NCI-H187 (cell line): ENCODE results near the gene PARP8.

Experiments
- DNase-seq, 2 experiments: peaks; one replicate each; lab custom pipeline; 2025; lab: John Stamatoyannopoulos, UW

PARP8 gene

DNA sequence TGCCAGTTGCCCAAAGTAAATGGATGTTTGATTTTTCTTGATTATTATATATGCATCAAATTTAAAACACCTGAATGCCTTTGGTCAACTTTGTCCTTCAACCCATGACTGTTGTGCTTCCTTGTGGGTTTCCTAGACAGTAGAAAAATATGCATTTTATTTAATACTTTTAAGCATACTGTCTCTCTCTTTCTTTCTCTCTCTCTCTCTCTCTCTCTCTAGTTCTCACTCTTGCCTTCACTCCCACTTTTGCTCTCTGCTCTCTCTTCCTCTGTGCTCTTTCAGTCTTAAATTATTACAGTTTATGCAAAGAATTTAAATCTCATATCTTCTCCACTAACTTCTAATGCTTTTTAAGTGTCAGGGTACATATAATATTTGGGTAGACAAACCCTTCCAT is 173.0 kb downstream of the PARP8 start:
- DNase-seq = no peak

- DNase-seq = no peak
Measured at GRCh38 chr5:50843091-50843490, 176.7 kb downstream of the PARP8 start.

DNA sequence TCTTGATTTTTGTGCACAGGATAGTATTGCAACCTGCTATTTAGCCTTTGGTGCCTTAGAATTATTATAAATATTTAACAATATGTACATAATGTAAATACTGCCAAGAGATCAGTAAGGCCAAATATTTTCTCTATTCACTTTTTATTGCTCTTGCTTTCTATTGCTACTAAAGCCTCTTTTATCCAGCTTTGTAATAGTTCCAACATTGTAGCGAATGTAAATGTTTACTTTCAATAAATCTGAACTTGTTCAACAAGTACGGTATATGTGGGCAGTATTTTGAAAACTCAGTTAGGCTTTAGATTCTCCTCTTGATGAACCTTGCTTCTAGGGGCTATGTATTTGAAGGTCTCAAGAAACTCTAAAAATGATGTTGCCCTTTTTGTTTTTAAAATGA is 179.8 kb downstream of the PARP8 start:
- no peak for DNase-seq

GRCh38 chr5:50849554-50849953 is 183.1 kb downstream of the PARP8 start:
- no peak for DNase-seq

DNA sequence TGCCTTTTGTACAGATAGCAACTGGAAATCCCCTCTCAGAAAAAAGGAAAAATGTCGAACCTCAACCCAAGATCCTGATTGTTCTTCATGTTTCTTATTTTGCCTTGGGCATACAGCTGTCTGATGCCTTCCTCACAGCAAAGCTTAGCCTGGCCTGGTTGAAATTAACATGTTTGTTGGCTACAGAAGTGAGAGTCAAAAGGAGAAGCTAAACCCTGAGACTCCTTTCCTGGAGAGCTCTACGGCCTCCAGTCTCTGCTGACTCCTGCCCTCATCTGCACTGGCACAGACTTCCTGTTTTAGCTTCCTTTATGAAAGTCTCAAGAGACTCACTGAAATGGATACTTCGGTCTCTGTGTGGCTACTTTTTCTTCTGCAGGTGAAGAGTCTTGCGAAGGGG is 186.7 kb downstream of the PARP8 start:
- no peak for DNase-seq

DNA sequence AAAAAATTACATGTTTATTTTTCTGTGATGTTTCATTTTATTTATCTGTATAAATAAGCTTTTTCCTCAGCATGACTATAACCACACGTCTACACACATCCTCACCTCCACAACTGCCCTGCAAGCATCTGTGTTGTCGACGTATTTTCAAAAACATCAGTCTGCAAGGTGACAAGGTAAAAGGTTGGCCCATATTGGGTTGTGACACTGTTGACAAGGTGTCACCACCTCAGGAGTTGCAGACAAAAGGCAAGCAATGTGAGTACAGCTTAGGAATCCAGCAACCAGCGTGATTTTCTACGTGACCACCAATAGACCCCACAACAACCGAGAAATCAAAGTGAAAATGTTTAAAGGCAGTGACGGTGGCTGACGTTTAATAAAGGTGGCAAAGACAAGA is 187.6 kb downstream of the PARP8 start:
- no peak for DNase-seq

- no peak for DNase-seq
Measured at GRCh38 chr5:50855001-50855400, 188.6 kb downstream of the PARP8 start.

- no peak for DNase-seq
Measured at GRCh38 chr5:50856401-50857119, 190.1 kb downstream of the PARP8 start.

- no peak for DNase-seq
Measured at GRCh38 chr5:50863534-50864170, 197.2 kb downstream of the PARP8 start.

- DNase-seq = no peak
Measured at GRCh38 chr5:50864466-50864865, 198.0 kb downstream of the PARP8 start.

GRCh38 chr5:50866415-50866814 is 200.0 kb downstream of the PARP8 start:
- DNase-seq = no peak

DNA sequence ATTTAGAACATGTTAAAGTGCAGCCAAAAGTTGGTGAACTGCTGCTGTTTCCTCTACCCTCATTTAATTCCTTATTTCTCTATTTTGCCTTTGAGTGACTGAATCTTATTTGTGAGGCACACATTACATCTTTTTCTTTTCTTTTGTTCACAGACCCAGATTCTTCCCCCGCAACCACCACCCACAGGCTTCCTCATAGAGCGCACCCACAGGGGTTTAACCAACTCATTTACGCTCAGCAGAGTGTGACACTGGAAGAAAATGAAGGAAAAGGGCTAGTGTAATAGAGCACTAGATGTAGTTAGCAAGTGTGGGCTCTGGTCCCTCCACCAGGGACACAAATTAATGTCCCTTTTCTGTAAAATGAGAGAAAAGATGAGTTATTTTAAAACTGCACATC is 200.7 kb downstream of the PARP8 start:
- DNase-seq = no peak

DNA sequence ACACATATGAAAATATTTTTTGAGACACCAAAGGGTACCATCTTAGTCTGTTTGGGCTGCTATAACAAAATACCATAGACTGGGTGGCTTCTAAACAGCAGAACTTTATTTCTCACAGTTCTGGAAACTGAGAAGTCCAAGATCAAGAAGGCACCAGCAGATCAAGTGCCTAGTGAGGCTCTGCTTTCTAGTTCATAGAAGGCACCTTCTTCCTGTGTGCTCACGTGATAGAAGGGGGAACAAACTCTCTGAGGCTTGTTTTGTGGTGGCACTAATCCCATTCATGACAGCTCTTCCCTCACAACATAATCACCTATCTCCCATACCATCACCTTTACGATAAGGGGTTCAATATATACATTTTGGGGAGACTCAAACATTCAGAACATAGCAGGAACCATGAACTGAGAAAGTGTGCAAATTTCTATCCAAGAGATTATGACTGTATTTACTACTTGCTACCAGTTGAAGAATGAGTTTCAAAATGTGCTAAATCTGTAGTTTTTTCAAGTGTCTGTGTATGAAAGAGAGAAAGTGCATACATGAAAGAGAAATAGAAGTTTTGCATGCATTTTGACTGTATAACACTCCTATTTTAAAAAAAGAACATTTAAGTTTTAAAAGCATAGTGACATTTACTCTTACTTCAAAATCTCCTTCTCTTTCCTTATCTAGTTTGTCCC is 207.3 kb downstream of the PARP8 start:
- DNase-seq = no peak

DNA sequence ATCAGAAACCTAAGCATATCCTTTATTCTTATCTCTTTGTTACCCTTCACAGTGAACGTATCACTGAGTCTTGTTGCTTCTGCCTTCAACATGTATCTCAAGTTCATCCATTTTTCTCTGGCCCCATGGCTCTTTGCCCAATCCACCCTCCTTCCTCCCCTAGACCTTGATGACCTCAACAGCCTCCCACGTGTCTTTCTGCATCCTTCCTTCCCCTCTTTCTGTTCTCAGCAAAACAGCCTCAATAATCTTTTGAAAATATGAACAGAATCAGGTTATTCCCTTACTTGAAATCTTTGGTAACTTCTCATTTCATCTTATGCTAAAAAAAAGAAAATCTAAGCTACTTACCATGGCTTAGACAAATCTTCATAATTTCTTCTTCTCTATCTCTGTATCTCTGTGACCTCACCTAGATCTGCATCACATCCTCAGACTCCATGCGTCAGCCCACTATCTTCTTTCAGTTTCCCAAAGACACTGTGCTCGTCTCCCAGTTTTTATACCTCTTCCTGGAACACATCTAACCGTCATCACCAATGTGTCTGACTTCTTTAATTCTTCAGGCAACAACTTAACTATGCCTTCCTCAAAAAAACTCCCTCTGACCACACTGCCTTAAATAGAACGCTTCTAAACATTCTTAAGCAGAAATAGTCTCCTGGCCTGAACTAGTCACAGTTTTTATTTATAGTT is 208.0 kb downstream of the PARP8 start:
- DNase-seq = no peak

DNA sequence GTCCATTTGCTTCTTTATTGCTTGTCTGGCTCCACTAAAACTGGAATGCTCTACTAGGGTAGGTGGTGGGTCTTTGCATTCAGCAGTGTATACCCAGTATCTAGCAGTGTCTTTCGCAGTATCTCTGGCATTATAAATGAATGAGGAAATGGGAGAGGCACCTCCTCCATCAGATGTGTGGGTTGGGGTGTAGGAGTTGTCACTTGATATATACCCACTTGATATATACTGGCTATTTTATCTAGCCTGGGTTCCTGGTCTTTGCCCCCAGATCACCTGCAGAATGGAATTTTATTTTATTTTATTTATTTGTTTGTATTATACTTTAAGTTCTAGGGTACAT is 208.5 kb downstream of the PARP8 start:
- DNase-seq = no peak

GRCh38 chr5:50878470-50878869 is 212.0 kb downstream of the PARP8 start:
- DNase-seq = no peak

GRCh38 chr5:50881407-50881806 is 215.0 kb downstream of the PARP8 start:
- DNase-seq = no peak

- DNase-seq = peak in 1 of 2 experiments; percentile 42
Measured at GRCh38 chr5:50886657-50887345, 220.4 kb downstream of the PARP8 start.

- DNase-seq = peak; percentile 5 to 22
Measured at GRCh38 chr5:50887889-50888633, 221.6 kb downstream of the PARP8 start.

- DNase-seq = no peak
Measured at GRCh38 chr5:50888751-50889150, 222.3 kb downstream of the PARP8 start.

DNA sequence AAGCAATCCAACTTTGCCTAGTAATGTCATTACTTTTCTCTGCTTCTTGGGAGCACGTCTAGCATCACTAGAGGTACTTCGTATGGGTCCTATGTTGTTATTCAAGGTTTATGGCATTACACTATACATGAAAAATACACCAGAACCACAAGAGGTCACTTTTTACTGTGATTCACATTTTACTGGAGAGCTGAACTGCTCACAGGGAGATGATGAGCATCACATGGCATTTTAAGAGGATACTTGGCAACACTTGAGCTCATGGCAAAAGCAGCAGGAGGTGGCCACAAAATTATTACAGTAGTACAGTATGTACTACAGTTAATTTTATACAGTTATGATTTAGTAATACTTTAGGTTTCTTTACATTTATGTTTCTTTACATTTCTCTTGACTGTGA is 223.4 kb downstream of the PARP8 start:
- DNase-seq = peak; percentile 82 to 91
